Adrenal gland (tissue), 12 donors: ENCODE data around the gene GLIS2. TPM values are rescaled to one million over a fixed set of nuclear protein-coding genes. Genes with fewer than 3 reads are reported as not detected.
A peak's percentile ranks its signal among the peaks of the same experiment; 100 is the strongest.

Source experiments
- DNase-seq, 7 donors: peaks; one replicate each; pipeline ENCODE4 v3.0.0-alpha.2; 2019 to 2020
- H3K27ac ChIP-seq, 5 donors: fragments of 200-600 bp; sonication (generic) in 4 of 5; 1 replicate in 3 of 5; 2 replicates in 2 of 5; pipeline versions ENCODE4 v1.5.1 to v1.8.0; 2016 to 2020; ENCODE audit warnings: mild to moderate bottlenecking in 1 of 5
- H3K27me3 ChIP-seq: fragments of 200-600 bp; 2 replicates; pipeline ENCODE4 v1.8.0; 2021
- H3K36me3 ChIP-seq, 2 donors: fragments of 200-600 bp; replicated peaks in 1 of 2; 1 replicate in 1 of 2; 2 replicates in 1 of 2; pipeline versions ENCODE4 v1.5.1 to v1.8.0; 2018 to 2022
- H3K4me1 ChIP-seq, 2 donors: fragments of 200-600 bp; replicated peaks in 1 of 2; 1 replicate in 1 of 2; 2 replicates in 1 of 2; pipeline versions ENCODE4 v1.5.1 to v1.8.0; 2018 to 2021
- H3K4me3 ChIP-seq, 4 donors: fragments of 200-600 bp; sonication (generic) in 3 of 4; one replicate each; pipeline ENCODE4 v1.5.1; 2016 to 2018
- H3K9me3 ChIP-seq, 3 donors: fragments of 200-600 bp; sonication (generic) in 1 of 3; replicated peaks in 1 of 3; 1 replicate in 2 of 3; 2 replicates in 1 of 3; pipeline versions ENCODE4 v1.5.1 to v1.8.0; 2016 to 2021
- POLR2A ChIP-seq, 2 donors: fragments of 450-650 bp; IDR thresholded peaks; one replicate each; pipeline ENCODE4 v1.6.1; 2017; ENCODE audit warnings: antibody characterized with exemption in 2 of 2, mild to moderate bottlenecking in 2 of 2, moderate library complexity in 1 of 2
- WGBS, 4 donors: extraction: QIAGEN DNeasy Blood & Tissue Kit in 2 of 4; methylation state at CpG; one replicate each; pipeline versions ENCODE4 v1.1.5 to v1.1.7; 2013 to 2017; 5-methylcytosine and 5-hydroxymethylcytosine counted together
- intact Hi-C, 2 donors: fragments of 100-400 bp; cut with DNase I; formaldehyde crosslinking; loops; one replicate each; pipeline versions ENCODE4 v1.14.1 to v1.15.0; 2022 to 2023
- polyA plus RNA-seq, 3 donors: library from polyadenylated mRNA; stranded (reverse); fragments of 200-250 nt in 2 of 3; fragments of 350-450 nt in 1 of 3; fragmentation: Illumina TruSeq in 1 of 3; extraction: RNeasy Lipid Tissue Mini Kit (QIAGEN cat#74804) in 1 of 3; gene quantifications; one replicate each; pipeline ENCODE4 v1.2.3, GENCODE V29; 2013 to 2014
- total RNA-seq, 9 donors: library from RNA; depleted of rRNA in 4 of 9; stranded (reverse); fragments of >200 nt in 4 of 9; fragments of 120-200 nt in 1 of 9; fragmentation: NEBNext Ultra II Directional in 1 of 9; extraction: Animal tissue kit (Norgen Biotek cat#: 25700) in 1 of 9; gene quantifications; one replicate each; pipeline versions ENCODE4 v1.1.0 to v1.2.4, GENCODE V29; 2013 to 2023
- TF ChIP-seq, protein P1 (sequence below), 6 experiments: fragments of 450-650 bp in 4 of 6; fragments of 200-600 bp in 2 of 6; sonication (generic) in 1 of 6; IDR thresholded peaks; 1 replicate in 5 of 6; 2 replicates in 1 of 6; pipeline versions ENCODE4 v1.5.1 to v1.8.0; 2016 to 2021; ENCODE audit warnings: antibody characterized with exemption in 6 of 6, mild to moderate bottlenecking in 2 of 6, moderate library complexity in 1 of 6
- donor health status: healthy with polysubstance abuse.
- donor health status: Bipolar disorder and iron deficiency.
- donor health status: DM: yes; HTN: yes; CAD: no.
- donor health status: DM: no; HTN: no; CAD: no.
- donor health status: DM: no; HTN: no; CAD: no.
- donor health status: DM: yes; HTN: yes; CAD: no.

The GLIS2 gene
- total and polyA plus RNA-seq, 12 donors, result 2.0 to 36.2 (median 17.0) TPM

DNA sequence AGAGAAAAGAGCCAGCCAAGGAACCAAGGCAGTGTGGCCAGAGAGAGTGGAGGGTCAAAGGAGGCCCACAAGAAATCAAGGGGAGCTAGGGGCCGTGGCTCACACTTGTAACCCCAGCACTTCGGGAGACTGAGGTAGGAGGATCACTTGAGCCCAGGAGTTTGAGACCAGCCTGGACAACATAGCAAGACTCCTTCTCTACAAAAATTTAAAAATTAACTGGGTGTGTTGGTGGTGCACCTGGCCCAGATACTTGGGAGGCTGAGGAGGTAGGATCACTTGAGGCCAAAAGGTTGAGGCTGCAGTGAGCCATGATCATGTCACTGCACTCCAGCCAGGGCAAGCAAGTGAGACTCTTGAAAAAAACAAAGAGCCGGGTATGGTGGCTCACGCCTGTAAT, 24.2 kb upstream of the GLIS2 start:
- peaks cover 10 to 28% of the 10 kb centered on the region in 2 donors for H3K4me1 ChIP-seq
- no peaks in the 10 kb centered on the region for H3K9me3 ChIP-seq
- intact Hi-C loops, result no loop called here
- H3K27ac ChIP-seq, result no peak overlapping the region
- no peak overlapping the region for H3K4me3 ChIP-seq
- DNase-seq, result no peak
- TF ChIP-seq, protein P1, sequence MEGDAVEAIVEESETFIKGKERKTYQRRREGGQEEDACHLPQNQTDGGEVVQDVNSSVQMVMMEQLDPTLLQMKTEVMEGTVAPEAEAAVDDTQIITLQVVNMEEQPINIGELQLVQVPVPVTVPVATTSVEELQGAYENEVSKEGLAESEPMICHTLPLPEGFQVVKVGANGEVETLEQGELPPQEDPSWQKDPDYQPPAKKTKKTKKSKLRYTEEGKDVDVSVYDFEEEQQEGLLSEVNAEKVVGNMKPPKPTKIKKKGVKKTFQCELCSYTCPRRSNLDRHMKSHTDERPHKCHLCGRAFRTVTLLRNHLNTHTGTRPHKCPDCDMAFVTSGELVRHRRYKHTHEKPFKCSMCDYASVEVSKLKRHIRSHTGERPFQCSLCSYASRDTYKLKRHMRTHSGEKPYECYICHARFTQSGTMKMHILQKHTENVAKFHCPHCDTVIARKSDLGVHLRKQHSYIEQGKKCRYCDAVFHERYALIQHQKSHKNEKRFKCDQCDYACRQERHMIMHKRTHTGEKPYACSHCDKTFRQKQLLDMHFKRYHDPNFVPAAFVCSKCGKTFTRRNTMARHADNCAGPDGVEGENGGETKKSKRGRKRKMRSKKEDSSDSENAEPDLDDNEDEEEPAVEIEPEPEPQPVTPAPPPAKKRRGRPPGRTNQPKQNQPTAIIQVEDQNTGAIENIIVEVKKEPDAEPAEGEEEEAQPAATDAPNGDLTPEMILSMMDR (IDR thresholded peaks at IDR 0.05), result no peak
- no peak for TF ChIP-seq POLR2A (IDR thresholded peaks at IDR 0.05)
- WGBS, 4 donors, result 87 to 94% (median 94%) methylated on average over 4 of the region's 4 CpGs
- no peaks in the 10 kb centered on the region for H3K27me3 ChIP-seq
- no peaks in the 10 kb centered on the region for H3K36me3 ChIP-seq

DNA sequence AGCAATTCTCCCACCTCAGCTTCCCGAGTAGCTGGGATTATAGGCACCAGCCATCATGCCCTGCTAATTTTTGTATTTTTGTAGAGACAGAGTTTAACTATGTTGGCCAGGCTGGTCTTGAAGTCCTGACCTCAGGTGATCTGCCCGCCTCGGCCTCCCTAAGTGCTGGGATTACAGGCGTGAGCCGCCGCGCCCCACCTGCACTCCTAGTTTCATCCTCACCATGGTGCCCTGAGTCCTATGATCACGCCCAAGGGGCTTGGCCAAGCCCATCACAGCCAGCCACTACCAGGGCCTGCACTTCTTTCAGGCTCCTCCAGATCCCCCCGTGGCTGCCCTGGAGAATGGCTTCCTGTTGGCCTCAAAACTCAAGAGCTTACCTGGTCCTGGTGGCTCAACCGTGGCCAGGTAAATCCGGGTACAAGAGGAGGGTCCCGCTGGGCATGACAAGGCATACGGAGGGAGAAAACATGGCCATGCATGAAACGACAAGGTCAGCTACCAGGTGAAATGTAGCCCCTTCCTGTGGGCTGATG, 22.6 kb upstream of the GLIS2 start:
- no peak for DNase-seq
- H3K4me3 ChIP-seq, result no peak overlapping the region
- no peaks in the 10 kb centered on the region for H3K27me3 ChIP-seq
- peak overlapping the region in 2 of 5 donors; percentile 60 to 66 for H3K27ac ChIP-seq
- intact Hi-C loops, result no loop called here
- H3K9me3 ChIP-seq, result no peaks in the 10 kb centered on the region
- H3K4me1 ChIP-seq, result peaks cover 10 to 23% of the 10 kb centered on the region in 2 donors
- 50 to 71% (median 66%) methylated on average over 5 to 14 of the region's 14 CpGs for WGBS, 4 donors
- TF ChIP-seq, protein P1 (IDR thresholded peaks at IDR 0.05), result no peak
- no peak for TF ChIP-seq POLR2A (IDR thresholded peaks at IDR 0.05)
- H3K36me3 ChIP-seq, result no peaks in the 10 kb centered on the region

DNA sequence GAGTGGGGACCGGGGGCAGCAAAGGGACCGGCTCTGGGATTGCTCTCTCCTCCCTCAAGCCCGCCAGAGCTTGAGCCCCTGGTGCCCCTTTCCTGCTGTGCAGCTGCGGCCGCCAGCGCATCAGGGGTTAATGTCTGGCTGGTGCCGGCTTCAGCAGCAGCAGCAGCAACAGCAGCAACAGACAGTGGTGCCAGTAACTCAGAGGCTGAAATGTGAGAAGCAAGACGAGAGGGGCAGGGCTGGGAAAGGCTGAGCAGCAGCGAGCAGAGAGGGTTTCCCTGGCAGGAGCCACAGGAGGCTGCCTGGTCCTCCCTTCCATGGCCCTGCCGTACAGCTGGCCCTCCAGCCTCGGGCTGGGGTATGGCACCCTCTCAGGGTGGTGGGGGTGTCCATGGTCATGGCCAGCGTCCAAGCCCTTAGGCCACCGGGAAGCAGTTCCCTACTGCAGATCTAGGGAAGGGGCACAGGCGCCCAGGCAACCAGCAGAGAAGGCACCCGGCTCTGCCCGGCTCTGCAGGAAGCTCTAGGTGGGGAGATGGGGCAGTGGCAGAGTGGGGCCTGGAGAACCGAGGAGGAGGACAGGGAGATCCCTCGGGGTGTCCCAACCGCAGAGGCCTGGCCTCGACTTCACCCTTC, 21.9 kb upstream of the GLIS2 start:
- Histone ChIP-seq H3K27me3 (no peaks in the 10 kb centered on the region), H3K27ac (peak overlapping the region in 2 of 5 donors; percentile 60 to 66), H3K9me3 (no peaks in the 10 kb centered on the region), H3K36me3 (no peaks in the 10 kb centered on the region), H3K4me3 (no peak overlapping the region), H3K4me1 (peaks cover 10 to 20% of the 10 kb centered on the region in 2 donors)
- WGBS, 4 donors, result 3 to 15% (median 8%) methylated on average over 5 to 20 of the region's 20 CpGs
- intact Hi-C loops, result no loop called here
- TF ChIP-seq POLR2A (IDR thresholded peaks at IDR 0.05), result peak in 1 of 2 donors; percentile 33
- TF ChIP-seq, protein P1 (IDR thresholded peaks at IDR 0.05), result no peak
- peak in 6 of 7 donors; percentile 66 to 87 (median 78) for DNase-seq

DNA sequence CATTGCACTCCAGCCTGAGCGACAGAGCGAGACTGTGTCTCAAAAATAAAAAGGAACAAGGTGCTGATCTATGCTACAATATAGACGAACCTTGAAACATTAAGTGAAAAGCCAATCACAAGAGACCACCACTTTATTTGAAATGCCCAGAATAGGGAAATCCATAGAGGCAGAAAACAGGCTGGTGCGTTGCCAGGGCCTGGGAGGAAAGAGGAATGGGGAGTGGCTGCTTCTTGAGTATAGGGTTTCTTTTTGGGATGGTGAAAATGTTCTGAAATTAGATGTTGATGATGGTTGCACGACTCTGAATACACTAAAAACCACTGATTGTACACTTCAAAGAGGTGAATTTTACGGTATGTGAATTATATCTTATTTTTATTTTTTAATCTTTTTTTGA, 20.3 kb upstream of the GLIS2 start:
- intact Hi-C loops, result no loop called here
- no peak for DNase-seq
- Histone ChIP-seq H3K9me3 (no peaks in the 10 kb centered on the region), H3K4me3 (no peak overlapping the region), H3K36me3 (no peaks in the 10 kb centered on the region), H3K27ac (no peak overlapping the region), H3K4me1 (peaks cover 10 to 23% of the 10 kb centered on the region in 2 donors), H3K27me3 (no peaks in the 10 kb centered on the region)
- WGBS, 4 donors, result 80 to 87% (median 85%) methylated on average over 6 of the region's 6 CpGs
- TF ChIP-seq, protein P1 (IDR thresholded peaks at IDR 0.05), result no peak
- no peak for TF ChIP-seq POLR2A (IDR thresholded peaks at IDR 0.05)
